GM19240 (cell line): ENCODE data around the gene ITPK1.

Source experiments
- DNase-seq: peaks from one replicate; pipeline ENCODE4 v3.0.0; 2011; ENCODE audit warnings: low spot score; ENCODE audit not compliant: insufficient read length

Gene ITPK1

GRCh38 chr14:92938890-92939671 is 176.6 kb downstream of the ITPK1 start:
- no peak for DNase-seq

GRCh38 chr14:92938235-92938875 is 177.4 kb downstream of the ITPK1 start:
- DNase-seq = no peak

GRCh38 chr14:92937051-92937937 is 178.4 kb downstream of the ITPK1 start:
- DNase-seq = no peak

GRCh38 chr14:92936085-92936484 is 179.6 kb downstream of the ITPK1 start:
- no peak for DNase-seq

GRCh38 chr14:92935446-92935845 is 180.3 kb downstream of the ITPK1 start:
- no peak for DNase-seq

- DNase-seq = no peak
Observed at GRCh38 chr14:92934196-92935085, 181.3 kb downstream of the ITPK1 start.

GRCh38 chr14:92933481-92933880 is 182.2 kb downstream of the ITPK1 start:
- no peak for DNase-seq

- DNase-seq = no peak
Observed at GRCh38 chr14:92932448-92933395, 183.0 kb downstream of the ITPK1 start.

- no peak for DNase-seq
Observed at GRCh38 chr14:92931681-92932447, 183.9 kb downstream of the ITPK1 start.

GRCh38 chr14:92930737-92931602 is 184.8 kb downstream of the ITPK1 start:
- no peak for DNase-seq

- DNase-seq = no peak
Observed at GRCh38 chr14:92929689-92930608, 185.8 kb downstream of the ITPK1 start.

- DNase-seq = no peak
Observed at GRCh38 chr14:92928961-92929688, 186.6 kb downstream of the ITPK1 start.

- no peak for DNase-seq
Observed at GRCh38 chr14:92928258-92928629, 187.5 kb downstream of the ITPK1 start.

- no peak for DNase-seq
Observed at GRCh38 chr14:92927349-92928257, 188.1 kb downstream of the ITPK1 start.

- no peak for DNase-seq
Observed at GRCh38 chr14:92926931-92927330, 188.8 kb downstream of the ITPK1 start.
